Mesothelial cell of epicardium (in vitro differentiated cells): ENCODE data around the gene AHCYL2. TPM values are rescaled to one million over a fixed set of nuclear protein-coding genes. Genes with fewer than 3 reads are reported as not detected.
"Not testable (repeated sequence)": the region's sequence is repeated elsewhere in the genome, so short reads cannot be mapped to it uniquely, and the experiment has no call there.

ENCODE experiments used
- DNase-seq, 2 experiments: peaks; one replicate each; pipeline ENCODE4 v3.0.0; 2021; ENCODE audit warnings: low spot score in 2 of 2; ENCODE audit not compliant: unreplicated experiment in 2 of 2
- H3K27ac Mint-ChIP-seq: 2 replicates; pipeline ENCODE4 v1.8.0; 2021; ENCODE audit warnings: mixed read lengths
- H3K27me3 Mint-ChIP-seq: 2 replicates; pipeline ENCODE4 v1.8.0; 2021; ENCODE audit warnings: low read depth, mixed read lengths
- H3K36me3 Mint-ChIP-seq: 2 replicates; pipeline ENCODE4 v1.8.0; 2021; ENCODE audit warnings: mixed read lengths
- H3K4me1 Mint-ChIP-seq: 2 replicates; pipeline ENCODE4 v1.8.0; 2021; ENCODE audit warnings: mixed read lengths
- H3K4me3 Mint-ChIP-seq: 2 replicates; pipeline ENCODE4 v1.8.0; 2021; ENCODE audit warnings: mild to moderate bottlenecking, moderate library complexity, mixed read lengths
- H3K9me3 Mint-ChIP-seq: 2 replicates; pipeline ENCODE4 v1.8.0; 2021; ENCODE audit warnings: mixed read lengths
- CTCF ChIP-seq: fragments of 200-600 bp; sonication (generic); IDR thresholded peaks from one replicate; pipeline ENCODE4 v1.5.0; 2021; ENCODE audit warnings: antibody characterized with exemption; ENCODE audit not compliant: unreplicated experiment
- total RNA-seq: library from RNA; stranded (reverse); gene quantifications from 3 replicates; pipeline ENCODE4 v1.2.1, GENCODE V29; 2021

Gene AHCYL2
- total RNA-seq, 1 donor from 2014 or later, result 22.8 TPM

- H3K4me3 Mint-ChIP-seq, result no peak overlapping the region
- DNase-seq, result no peak
- no peak for TF ChIP-seq CTCF
- H3K36me3 Mint-ChIP-seq, result peaks cover 20% of the 10 kb centered on the region
- H3K27ac Mint-ChIP-seq, result no peak overlapping the region
- H3K4me1 Mint-ChIP-seq, result no peaks in the 10 kb centered on the region
- H3K9me3 Mint-ChIP-seq, result peaks cover 17% of the 10 kb centered on the region
- no peaks in the 10 kb centered on the region for H3K27me3 Mint-ChIP-seq
Measured at GRCh38 chr7:129244220-129244619, 19.4 kb downstream of the AHCYL2 start.

GRCh38 chr7:129245533-129245932, 20.7 kb downstream of the AHCYL2 start:
- Mint-ChIP-seq H3K4me3 (no peak overlapping the region), H3K4me1 (no peaks in the 10 kb centered on the region), H3K27ac (no peak overlapping the region), H3K9me3 (peaks cover 25% of the 10 kb centered on the region), H3K36me3 (peaks cover 23% of the 10 kb centered on the region), H3K27me3 (no peaks in the 10 kb centered on the region)
- no peak for DNase-seq
- no peak for TF ChIP-seq CTCF

GRCh38 chr7:129247087-129247486, 22.3 kb downstream of the AHCYL2 start:
- DNase-seq, result no peak
- Mint-ChIP-seq H3K4me3 (no peak overlapping the region), H3K4me1 (no peaks in the 10 kb centered on the region), H3K27me3 (no peaks in the 10 kb centered on the region), H3K36me3 (peaks cover 23% of the 10 kb centered on the region), H3K9me3 (peaks cover 27% of the 10 kb centered on the region), H3K27ac (no peak overlapping the region)
- TF ChIP-seq CTCF, result no peak

- DNase-seq, result no peak
- Mint-ChIP-seq H3K4me3 (no peak overlapping the region), H3K9me3 (peaks cover 21% of the 10 kb centered on the region), H3K27ac (no peak overlapping the region), H3K36me3 (peaks cover 7% of the 10 kb centered on the region), H3K27me3 (no peaks in the 10 kb centered on the region), H3K4me1 (no peaks in the 10 kb centered on the region)
- no peak for TF ChIP-seq CTCF
Measured at GRCh38 chr7:129252128-129252527, 27.3 kb downstream of the AHCYL2 start.

- H3K36me3 Mint-ChIP-seq, H3K27me3 Mint-ChIP-seq, H3K27ac Mint-ChIP-seq, H3K4me1 Mint-ChIP-seq, DNase-seq, H3K4me3 Mint-ChIP-seq: not testable (repeated sequence)
- peaks cover 21% of the 10 kb centered on the region for H3K9me3 Mint-ChIP-seq
Measured at GRCh38 chr7:129252603-129253002, 27.8 kb downstream of the AHCYL2 start.

- Mint-ChIP-seq H3K27ac (no peak overlapping the region), H3K4me1 (no peaks in the 10 kb centered on the region), H3K36me3 (peaks cover 3% of the 10 kb centered on the region), H3K9me3 (peaks cover 11% of the 10 kb centered on the region), H3K27me3 (no peaks in the 10 kb centered on the region), H3K4me3 (no peak overlapping the region)
- no peak for DNase-seq
- no peak for TF ChIP-seq CTCF
Measured at GRCh38 chr7:129255800-129256199, 31.0 kb downstream of the AHCYL2 start.
